GM06990 (cell line): ENCODE results near the gene RSRP1.
A peak's percentile ranks its signal among the peaks of the same experiment; 100 is the strongest.

Source experiments
- DNase-seq: peaks from one replicate; pipeline ENCODE4 v3.0.0-alpha.2; 2011; ENCODE audit not compliant: insufficient read length; ENCODE audit errors: extremely low read depth
- H3K27me3 ChIP-seq: replicated peaks from 2 replicates; pipeline ENCODE4 v1.6.0; 2011; ENCODE audit warnings: low read length; ENCODE audit not compliant: control insufficient read depth, insufficient read depth
- H3K36me3 ChIP-seq: 2 replicates; pipeline ENCODE4 v1.5.1; 2011; ENCODE audit warnings: low read length; ENCODE audit not compliant: control insufficient read depth, insufficient read depth
- H3K4me3 ChIP-seq: replicated peaks from 2 replicates; pipeline ENCODE4 v1.5.1; 2011; ENCODE audit warnings: low read depth, mild to moderate bottlenecking, control low read depth, low read length
- CTCF ChIP-seq: IDR thresholded peaks from 2 replicates; pipeline ENCODE4 v1.5.1; 2011; ENCODE audit warnings: low read length, control low read depth, mild to moderate bottlenecking, inconsistent platforms; ENCODE audit not compliant: insufficient read depth, poor library complexity, severe bottlenecking

RSRP1 gene

DNA sequence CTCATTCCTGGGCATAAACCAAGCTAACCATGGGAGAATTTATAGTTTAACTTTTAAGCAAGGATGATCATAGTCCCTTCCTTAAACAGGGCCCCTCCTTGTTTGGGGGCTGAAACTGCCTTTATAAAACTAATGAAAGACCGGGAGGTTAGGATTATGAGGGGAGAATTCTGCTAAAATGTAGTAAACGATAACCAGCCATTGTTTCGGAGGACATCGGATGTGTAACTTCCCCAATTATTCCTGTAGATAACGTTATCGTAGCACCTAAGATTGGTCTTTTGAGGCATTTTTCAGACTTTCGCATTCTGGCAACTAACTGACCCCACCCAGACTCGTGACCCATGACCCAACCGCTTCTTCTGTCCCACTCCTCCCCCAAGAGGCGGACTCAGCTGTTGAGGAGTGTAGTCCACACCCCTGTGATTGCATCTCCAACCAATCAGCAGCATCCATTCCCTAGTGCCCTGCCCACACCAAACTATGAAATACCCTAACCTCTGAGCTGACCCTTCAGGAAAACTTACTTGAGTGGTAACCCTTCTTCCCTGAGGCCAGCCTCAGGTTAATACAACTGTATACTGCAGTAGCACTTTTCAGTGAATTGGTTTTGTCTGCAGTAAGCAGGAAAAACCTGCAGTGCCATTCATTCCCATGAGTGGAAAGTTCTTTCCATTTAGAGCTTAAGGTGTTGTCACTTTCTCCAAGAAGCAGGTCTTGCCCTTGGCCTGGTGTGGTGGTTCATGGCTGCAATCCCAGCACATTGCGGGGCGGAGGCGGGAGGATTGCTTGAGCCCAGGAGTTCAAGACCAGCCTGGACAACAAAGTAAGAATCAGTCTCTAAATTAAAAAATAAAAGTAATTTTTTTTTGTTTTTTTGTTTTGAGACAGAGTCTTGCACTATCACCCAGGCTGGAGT, 14.1 kb downstream of the RSRP1 start:
- DNase-seq, result peak; percentile 59
- TF ChIP-seq CTCF, result no peak
- Histone ChIP-seq H3K27me3 (no peaks in the 10 kb centered on the region), H3K4me3 (peak overlapping the region; percentile 84), H3K36me3 (no peaks in the 10 kb centered on the region)

DNA sequence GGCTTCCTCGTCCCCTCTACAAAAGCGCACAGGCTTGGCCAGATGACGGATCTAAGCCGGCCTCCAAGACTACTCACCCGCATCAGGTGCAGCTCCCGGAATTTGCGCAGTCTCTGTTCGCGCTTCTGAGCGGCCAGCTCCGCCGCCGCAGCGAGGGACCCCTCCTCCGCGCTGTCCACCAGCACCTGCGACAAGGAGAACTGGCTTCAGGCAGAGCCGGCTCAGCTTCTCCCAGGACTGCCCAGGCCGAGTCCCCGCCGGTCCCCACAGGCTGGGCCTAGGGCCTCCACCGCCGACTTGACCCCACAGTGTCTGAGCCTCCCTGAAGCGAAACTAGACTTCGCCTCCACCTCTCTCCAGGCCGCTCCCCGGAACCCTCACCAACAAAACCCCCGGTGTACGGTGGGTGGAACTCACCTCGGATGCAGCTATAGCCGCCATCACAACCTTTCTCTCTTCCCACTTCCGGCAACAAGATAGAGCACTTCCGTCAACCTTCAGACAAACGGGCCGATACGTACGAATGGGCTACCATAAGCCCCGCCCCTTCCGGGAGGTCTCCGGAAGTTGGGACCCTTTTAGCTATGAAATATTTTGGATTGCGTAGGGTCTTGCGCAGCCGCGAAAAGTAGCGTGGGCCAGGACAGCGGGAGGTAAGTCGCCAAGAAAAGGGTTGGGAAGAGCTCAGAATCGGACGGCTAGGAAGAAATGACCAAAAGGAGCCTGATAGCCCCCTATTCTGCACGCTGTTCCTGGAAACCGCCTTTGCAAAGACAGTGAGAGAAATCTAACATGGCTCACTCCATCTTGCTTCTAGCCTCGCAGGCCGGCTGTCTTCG, 15.0 kb downstream of the RSRP1 start, which contains the start of gene SYF2:
Gene SYF2 (minus strand): TSS at position 476 of the 839 bp plus-strand sequence. CDS start 35 bp downstream, at position 441.
- peak; percentile 84 for DNase-seq
- H3K27me3 ChIP-seq, result no peaks in the 10 kb centered on the region
- peak within 1 kb of the TSS; percentile 84 for H3K4me3 ChIP-seq
- TF ChIP-seq CTCF, result no peak
- H3K36me3 ChIP-seq, result peaks cover 2% of the 10 kb centered on the region; the same call in 1 of the 2 replicates

- no peak overlapping the region for H3K4me3 ChIP-seq
- H3K27me3 ChIP-seq, result no peaks in the 10 kb centered on the region
- peaks cover 14% of the 10 kb centered on the region for H3K36me3 ChIP-seq
- no peak for TF ChIP-seq CTCF
- DNase-seq, result no peak
Measured at GRCh38 chr1:25223471-25223870, 23.8 kb downstream of the RSRP1 start.

DNA sequence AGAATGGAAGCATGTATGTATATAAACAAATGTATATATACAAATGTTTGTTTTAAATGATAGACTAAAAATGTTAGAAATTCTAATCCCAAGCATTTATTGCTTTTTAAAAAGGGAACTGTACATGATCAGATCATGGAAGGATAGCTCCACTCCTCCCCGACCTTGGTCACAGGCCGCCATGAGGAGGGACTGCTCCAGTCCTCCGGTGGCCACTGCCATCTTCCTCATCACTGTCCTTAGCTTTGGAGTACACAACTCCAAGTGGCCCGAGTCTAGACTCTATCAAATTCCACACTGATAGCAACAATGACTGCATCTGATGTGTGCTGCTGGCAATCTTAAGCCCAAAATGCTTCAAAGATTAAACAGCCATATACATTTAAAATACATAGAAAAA, 24.6 kb downstream of the RSRP1 start:
- Histone ChIP-seq H3K36me3 (peaks cover 12% of the 10 kb centered on the region), H3K27me3 (no peaks in the 10 kb centered on the region), H3K4me3 (no peak overlapping the region)
- no peak for TF ChIP-seq CTCF
- no peak for DNase-seq

- TF ChIP-seq CTCF, result no peak
- Histone ChIP-seq H3K27me3 (no peaks in the 10 kb centered on the region), H3K4me3 (no peak overlapping the region), H3K36me3 (peaks cover 6% of the 10 kb centered on the region)
- no peak for DNase-seq
Measured at GRCh38 chr1:25220666-25221065, 26.6 kb downstream of the RSRP1 start.
